GM18907 (cell line): Measurements from ENCODE around the gene MIPOL1.
"Not testable (repeated sequence)": the region's sequence is repeated elsewhere in the genome, so short reads cannot be mapped to it uniquely, and the experiment has no call there.

Experiments
- ATAC-seq: cut with Tn5 transposase; IDR thresholded peaks from one replicate; pipeline ENCODE4 v1.9.1; 2021; ENCODE audit warnings: mild to moderate bottlenecking, moderate library complexity; ENCODE audit not compliant: unreplicated experiment

Gene MIPOL1

GRCh38 chr14:37384870-37385596 lies 187.3 kb downstream of the MIPOL1 start:
- ATAC-seq, result no peak

- not testable (repeated sequence) for ATAC-seq
Measured at GRCh38 chr14:37397157-37397940, 199.6 kb downstream of the MIPOL1 start.

GRCh38 chr14:37397941-37398215 lies 200.1 kb downstream of the MIPOL1 start:
- no peak for ATAC-seq

- no peak for ATAC-seq
Measured at GRCh38 chr14:37399517-37399916, 201.8 kb downstream of the MIPOL1 start.

- no peak for ATAC-seq
Measured at GRCh38 chr14:37401093-37401492, 203.4 kb downstream of the MIPOL1 start.

- no peak for ATAC-seq
Measured at GRCh38 chr14:37403626-37404025, 205.9 kb downstream of the MIPOL1 start.

- ATAC-seq, result no peak
Measured at GRCh38 chr14:37406095-37406494, 208.4 kb downstream of the MIPOL1 start.

GRCh38 chr14:37411079-37411735 lies 213.5 kb downstream of the MIPOL1 start:
- ATAC-seq, result no peak

GRCh38 chr14:37413050-37413449 lies 215.3 kb downstream of the MIPOL1 start:
- ATAC-seq, result no peak

GRCh38 chr14:37413504-37414003 lies 215.8 kb downstream of the MIPOL1 start:
- no peak for ATAC-seq

- no peak for ATAC-seq
Measured at GRCh38 chr14:37416264-37416663, 218.5 kb downstream of the MIPOL1 start.

GRCh38 chr14:37417151-37417550 lies 219.4 kb downstream of the MIPOL1 start:
- ATAC-seq, result no peak

GRCh38 chr14:37417833-37418232 lies 220.1 kb downstream of the MIPOL1 start:
- ATAC-seq, result no peak

- ATAC-seq, result no peak
Measured at GRCh38 chr14:37420622-37421021, 222.9 kb downstream of the MIPOL1 start.

- ATAC-seq, result no peak
Measured at GRCh38 chr14:37422319-37422718, 224.6 kb downstream of the MIPOL1 start.

GRCh38 chr14:37422748-37423147 lies 225.0 kb downstream of the MIPOL1 start:
- ATAC-seq, result no peak

- no peak for ATAC-seq
Measured at GRCh38 chr14:37428954-37429353, 231.2 kb downstream of the MIPOL1 start.

GRCh38 chr14:37429618-37430017 lies 231.9 kb downstream of the MIPOL1 start:
- ATAC-seq, result no peak

GRCh38 chr14:37434867-37435266 lies 237.1 kb downstream of the MIPOL1 start:
- no peak for ATAC-seq

- no peak for ATAC-seq
Measured at GRCh38 chr14:37436519-37436918, 238.8 kb downstream of the MIPOL1 start.

- ATAC-seq, result no peak
Measured at GRCh38 chr14:37437490-37437889, 239.8 kb downstream of the MIPOL1 start.

GRCh38 chr14:37438444-37438843 lies 240.7 kb downstream of the MIPOL1 start:
- no peak for ATAC-seq
